Amygdala (tissue), 56 donors: ENCODE measurements around the gene SUOX.
"Not testable (repeated sequence)": the region's sequence is repeated elsewhere in the genome, so short reads cannot be mapped to it uniquely, and the experiment has no call there.

Source experiments
- DNase-seq, 56 donors: peaks; one replicate each; lab custom pipeline; 2025; lab: John Stamatoyannopoulos, UW

The SUOX gene

DNA sequence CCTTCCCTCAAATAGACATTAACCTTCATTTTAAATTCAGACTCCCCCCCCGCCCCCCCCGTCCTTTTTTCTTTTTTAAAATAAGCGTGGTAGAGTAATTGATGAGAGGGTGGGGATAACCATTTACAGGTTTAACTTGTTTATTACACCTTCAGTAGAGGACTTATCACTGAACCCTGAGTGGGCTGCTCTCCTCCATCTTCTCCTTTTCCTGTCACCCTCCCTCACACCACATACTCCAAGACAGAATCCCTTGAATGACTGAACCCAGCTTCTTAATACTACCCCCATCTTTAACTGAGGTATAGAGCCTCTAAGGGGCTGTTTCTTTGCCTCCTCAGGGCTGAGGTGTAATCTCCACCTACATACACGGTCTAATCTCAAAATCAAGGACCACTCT lies 20.1 kb downstream of the SUOX start:
- no peak for DNase-seq

DNA sequence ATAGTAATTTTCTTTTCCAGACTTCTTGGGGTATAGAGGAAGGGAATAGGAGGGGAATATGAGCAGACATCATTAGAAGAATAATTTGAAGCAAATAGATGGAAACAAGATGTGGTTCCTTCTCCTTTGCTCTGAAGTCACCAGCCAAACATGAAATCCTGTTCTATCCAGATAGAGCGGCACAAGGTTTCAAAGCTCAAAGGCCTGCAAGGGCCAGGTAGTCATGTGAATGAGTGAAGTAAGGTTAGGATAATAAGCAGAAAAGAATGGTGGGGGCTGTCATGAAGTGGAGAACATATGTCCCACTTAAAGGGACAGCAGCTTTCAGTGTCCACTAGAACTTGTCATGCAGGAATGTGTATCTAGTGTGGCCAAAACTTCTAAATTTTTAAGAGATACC lies 21.3 kb downstream of the SUOX start:
- DNase-seq = no peak

DNA sequence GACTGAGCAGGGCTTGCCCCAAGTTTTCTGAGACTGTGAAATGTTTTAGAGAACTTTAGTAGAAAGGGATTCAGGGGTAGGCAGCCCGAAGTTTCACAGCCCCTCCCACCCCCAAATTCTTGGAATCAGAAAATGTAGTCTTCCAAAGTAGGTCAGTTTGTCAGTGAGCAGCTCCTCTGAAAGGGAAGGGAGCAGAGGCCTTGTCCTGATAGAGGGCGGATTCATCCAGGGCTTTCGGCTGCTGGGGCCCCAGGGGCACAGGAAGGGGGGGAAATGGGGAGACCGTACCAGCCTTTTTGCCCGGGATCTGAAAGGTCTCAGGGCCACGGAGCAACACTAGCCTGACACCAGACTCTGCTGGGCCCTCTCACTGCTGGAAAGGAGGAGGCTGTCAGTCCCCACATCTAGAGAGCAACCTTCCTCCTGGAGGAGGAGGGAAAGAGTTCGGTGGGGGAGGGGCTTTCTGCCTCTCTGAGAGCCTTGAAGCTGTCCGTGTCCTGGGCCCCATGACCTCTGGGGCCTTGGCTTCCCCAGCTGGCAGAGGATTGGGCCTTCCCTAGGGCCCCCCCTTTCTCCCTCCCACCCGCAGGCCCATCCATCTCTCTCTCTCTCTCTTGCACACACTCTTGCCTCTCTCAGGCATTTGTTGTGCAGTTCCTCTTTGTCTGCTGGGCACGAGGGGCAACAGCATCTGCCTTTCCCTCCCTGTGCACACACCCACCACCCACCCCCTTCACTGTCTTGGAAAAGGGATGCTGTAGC lies 23.5 kb downstream of the SUOX start, which contains the start of gene IKZF4:
Gene IKZF4 (plus strand): TSS at position 621 of the 762 bp plus-strand sequence. CDS start 451 bp downstream, outside the sequence.
- DNase-seq = peak in 25 of 56 donors; percentile 6 to 65 (median 34)

DNA sequence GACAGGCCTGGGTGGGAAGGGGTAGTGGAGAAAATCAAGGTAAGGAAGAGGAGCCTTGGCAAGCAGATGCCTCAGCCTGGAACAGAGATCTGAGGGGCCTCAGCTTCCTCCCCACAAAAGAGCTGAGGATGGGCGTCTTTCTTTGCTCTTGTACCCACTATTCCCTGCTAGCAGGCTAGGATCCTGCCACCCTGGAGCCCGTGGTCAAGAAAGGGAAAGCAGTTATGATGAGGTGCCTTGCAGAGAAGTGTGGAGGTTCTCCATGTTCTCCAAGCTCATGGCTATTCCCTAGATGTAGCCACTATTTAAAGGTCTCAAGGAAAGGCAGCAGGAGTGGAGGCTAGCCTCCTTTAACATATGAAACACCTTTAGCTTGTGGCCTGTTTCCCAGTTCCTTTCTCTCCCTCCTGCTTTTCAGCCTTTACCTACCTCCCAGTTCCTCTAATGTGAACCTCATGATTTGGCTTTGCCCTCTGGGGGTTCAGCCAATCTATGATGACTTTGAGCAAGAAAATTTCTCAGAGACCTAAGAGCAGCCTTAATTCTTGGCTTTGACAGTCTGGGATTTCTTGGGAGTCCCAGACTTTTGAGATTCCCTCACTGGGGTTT lies 24.9 kb downstream of the SUOX start:
- peak in 1 of 56 donors; percentile 19 for DNase-seq

- no peak for DNase-seq
Measured at GRCh38 chr12:56028511-56029165, 31.6 kb downstream of the SUOX start.

GRCh38 chr12:56029166-56029519 lies 32.1 kb downstream of the SUOX start:
- no peak for DNase-seq

DNA sequence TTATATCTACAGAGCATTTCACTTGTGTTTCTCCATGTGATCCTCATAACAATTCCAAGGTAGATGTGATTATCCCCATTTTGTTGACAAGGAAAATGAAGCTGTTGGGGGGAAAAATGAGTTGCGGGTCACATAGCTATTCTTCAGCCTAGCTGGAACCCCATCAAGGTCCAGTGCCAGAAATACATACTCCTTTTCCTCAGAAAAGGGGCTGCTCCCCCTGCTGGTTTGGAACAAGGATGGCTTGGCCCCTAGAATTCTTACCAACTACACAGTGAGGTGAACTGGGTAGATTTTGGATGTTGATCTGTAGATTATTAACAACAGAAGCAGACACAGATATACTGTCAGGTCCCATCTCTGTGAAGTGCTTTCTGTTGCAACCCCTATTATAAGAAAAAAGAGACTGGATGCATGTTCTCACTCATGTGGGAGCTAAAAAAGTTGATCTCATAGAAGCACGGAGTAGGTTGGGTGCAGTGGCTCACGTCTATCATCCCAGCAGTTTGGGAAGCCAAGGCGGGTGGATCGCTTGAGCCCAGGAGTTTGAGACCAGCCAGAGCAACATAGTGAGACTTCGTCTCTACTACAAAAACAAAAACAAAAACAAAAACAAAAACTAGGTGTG lies 32.7 kb downstream of the SUOX start:
- peak in 10 of 56 donors; percentile 1 to 26 (median 10) for DNase-seq

DNA sequence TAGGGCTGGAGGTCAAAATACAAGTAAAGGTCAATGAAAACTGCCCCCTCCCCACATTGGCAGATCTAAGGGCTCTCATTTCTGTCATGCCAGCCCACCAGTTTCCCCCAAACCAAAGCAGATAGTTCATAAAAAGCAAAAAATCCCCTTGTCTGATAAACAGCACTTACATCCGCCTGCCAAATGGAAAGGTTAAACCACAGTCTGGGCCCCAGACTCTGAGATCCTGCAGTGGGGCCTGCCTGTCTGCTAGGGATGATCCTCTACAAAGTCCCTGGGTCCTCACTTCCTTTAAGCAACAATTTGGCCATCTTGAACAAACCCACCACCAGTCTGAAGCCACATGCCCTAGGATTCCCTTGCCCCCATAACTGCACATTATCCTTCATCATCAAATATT lies 34.9 kb downstream of the SUOX start:
- no peak for DNase-seq

- DNase-seq = no peak
Measured at GRCh38 chr12:56034586-56035332, 37.7 kb downstream of the SUOX start.

DNA sequence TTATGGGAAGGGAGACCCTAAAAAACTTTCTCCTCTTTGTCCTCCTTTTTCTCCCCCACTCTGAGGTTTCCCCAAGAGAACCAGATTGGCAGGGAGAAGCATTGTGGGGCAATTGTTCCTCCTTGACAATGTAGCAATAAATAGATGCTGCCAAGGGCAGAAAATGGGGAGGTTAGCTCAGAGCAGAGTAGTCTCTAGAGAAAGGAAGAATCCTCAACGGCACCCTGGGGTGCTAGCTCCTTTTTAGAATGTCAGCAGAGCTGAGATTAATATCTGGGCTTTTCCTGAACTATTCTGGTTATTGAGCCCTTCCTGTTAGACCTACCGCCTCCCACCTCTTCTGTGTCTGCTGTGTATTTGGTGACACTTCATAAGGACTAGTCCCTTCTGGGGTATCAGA lies 40.1 kb downstream of the SUOX start:
- DNase-seq = no peak

GRCh38 chr12:56038022-56038655 lies 41.1 kb downstream of the SUOX start:
- no peak for DNase-seq

GRCh38 chr12:56040151-56040550 lies 43.1 kb downstream of the SUOX start:
- DNase-seq = no peak

- peak in 2 of 56 donors; percentile 20 to 41 for DNase-seq
Measured at GRCh38 chr12:56040963-56041551, 44.0 kb downstream of the SUOX start.

GRCh38 chr12:56041552-56042429 lies 44.7 kb downstream of the SUOX start, which contains the start of gene RPS26:
RPS26 (plus strand) TSS chr12:56041918; CDS start chr12:56042167, 249 bp downstream.
- DNase-seq = peak; percentile 72 to 97 (median 91)

GRCh38 chr12:56042430-56042813 lies 45.3 kb downstream of the SUOX start:
- DNase-seq = not testable (repeated sequence)

DNA sequence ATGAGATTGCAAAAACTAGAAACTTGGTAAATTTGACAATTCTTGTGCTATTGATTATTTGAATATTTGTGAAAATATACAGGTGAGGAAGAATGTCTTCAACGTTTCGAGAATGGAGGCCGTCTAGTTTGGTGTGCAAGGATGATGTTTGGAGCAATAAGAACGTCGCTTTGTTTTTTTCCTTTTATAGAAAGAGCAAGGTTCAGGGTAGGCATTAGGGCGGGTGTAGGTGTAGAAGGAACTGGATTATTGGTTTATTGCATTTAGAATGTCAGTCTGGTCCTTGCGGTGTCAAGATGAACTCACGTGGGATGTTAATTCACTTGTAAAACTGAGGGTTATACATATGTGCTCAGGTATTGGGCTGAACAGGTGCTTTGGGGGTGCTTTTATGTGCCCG lies 45.8 kb downstream of the SUOX start:
- no peak for DNase-seq

DNA sequence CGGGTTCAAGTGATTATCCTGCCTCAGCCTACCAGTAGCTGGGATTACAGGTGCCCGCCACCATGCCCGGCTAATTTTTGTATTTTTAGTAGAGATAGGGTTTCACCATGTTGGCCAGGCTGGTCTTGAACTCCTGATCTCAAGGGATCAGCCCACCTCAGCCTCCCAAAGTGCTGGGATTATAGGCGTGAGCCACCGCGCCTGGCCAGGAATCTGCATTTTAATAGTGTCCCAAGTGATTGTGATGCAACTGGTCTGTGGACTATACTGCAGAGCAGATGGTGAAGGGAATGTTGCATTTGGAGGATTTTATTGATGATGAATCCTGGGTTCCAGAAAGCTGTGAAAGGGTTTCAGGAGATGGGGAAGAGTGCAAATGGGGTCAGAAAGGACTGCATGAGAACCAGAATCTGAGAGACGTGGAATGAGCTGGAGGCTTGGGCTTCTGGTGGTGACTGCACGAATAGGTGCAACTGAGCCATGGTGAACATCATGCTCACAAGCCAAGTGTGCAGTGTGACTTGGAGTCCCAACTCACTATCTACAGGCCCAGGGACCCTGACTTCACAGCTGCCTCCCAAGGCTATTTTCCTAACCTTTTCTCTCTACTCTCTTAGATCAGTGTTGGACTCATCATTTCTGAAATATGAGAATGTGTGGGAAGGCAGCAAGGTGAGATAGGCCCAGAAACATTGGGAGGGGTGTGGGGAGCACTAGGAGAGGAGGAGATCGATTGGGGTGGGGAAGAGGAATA lies 49.1 kb downstream of the SUOX start:
- no peak for DNase-seq

DNA sequence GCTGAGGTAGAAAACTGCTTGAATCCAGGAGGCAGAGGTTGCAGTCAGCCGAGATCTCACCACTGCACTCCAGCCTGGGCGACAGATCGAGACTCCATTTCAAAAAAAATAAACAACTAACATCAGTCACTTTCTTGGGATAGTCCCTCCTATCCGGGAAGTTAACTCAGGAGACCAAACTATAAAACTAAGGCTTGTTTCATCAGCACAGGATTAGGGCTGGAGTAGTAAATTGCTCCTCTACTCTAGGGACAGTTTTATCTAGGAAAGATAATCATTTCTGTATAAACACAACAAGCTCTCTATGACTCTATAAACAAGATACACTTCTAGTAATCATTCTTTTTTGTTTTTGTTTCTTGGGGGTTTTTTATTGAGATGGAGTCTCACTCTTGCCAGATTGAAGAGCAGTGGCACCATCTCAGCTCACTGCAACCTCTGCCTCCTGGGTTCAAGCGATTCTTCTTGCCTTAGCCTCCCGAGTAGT lies 56.4 kb downstream of the SUOX start:
- DNase-seq = no peak
